22Rv1 (cell line): ENCODE measurements around the gene PEX6.
"Not testable (repeated sequence)": the region's sequence is repeated elsewhere in the genome, so short reads cannot be mapped to it uniquely, and the experiment has no call there.

Experiments
- CTCF ChIP-seq: fragments of 450-650 bp; IDR thresholded peaks from 2 replicates; pipeline ENCODE4 v1.5.1; 2017; ENCODE audit warnings: mild to moderate bottlenecking
- ZFX ChIP-seq: fragments of 450-650 bp; IDR thresholded peaks from 2 replicates; pipeline ENCODE4 v1.6.1; 2017; ENCODE audit warnings: antibody characterized with exemption, borderline replicate concordance

DNA sequence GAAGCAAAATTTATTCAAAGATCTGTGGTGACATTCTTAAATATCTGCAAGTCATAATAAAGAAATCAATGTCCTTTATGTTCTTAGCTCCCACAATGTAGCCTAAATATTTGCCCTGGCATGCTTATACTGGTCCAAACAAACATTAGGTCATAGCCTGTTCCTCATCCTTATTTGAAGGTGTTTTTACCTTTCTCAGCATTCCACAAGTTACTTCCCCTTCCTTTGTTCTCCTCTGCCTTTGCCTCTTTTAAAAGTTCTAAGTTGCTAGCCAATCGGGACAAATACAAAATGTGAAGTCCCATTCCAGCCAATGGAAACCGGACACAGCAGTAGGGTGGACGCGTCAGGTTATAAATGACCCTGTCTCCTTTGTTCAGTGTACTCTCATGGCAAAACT, 24.6 kb downstream of the PEX6 start:
- TF ChIP-seq CTCF, ZFX: not testable (repeated sequence)
